HepG2 (cell line): ENCODE measurements around the gene TM9SF2. TPM values are rescaled to one million over a fixed set of nuclear protein-coding genes. Genes with fewer than 3 reads are reported as not detected.

ENCODE experiments used
- BORCS8-MEF2B ChIP-seq: sonication (generic); formaldehyde crosslinking; IDR thresholded peaks from 2 replicates; pipeline ENCODE4 v1.8.0; 2022; ENCODE audit warnings: mild to moderate bottlenecking, missing genetic modification reagents
- E2F1 ChIP-seq: sonication (generic); formaldehyde crosslinking; IDR thresholded peaks from 2 replicates; pipeline ENCODE4 v1.5.0; 2020; ENCODE audit warnings: missing genetic modification reagents
- FOXO4 ChIP-seq: sonication (generic); formaldehyde crosslinking; conservative IDR thresholded peaks from 2 replicates; pipeline ENCODE4 v1.8.1; 2023; ENCODE audit warnings: missing genetic modification reagents
- ISX ChIP-seq: sonication (generic); formaldehyde crosslinking; conservative IDR thresholded peaks from 2 replicates; pipeline ENCODE4 v1.5.0; 2020; ENCODE audit warnings: missing genetic modification reagents
- MAZ ChIP-seq, 2 experiments: sonication (generic) in 1 of 2; formaldehyde crosslinking in 1 of 2; IDR thresholded peaks; 2 replicates each; pipeline versions ENCODE4 v1.5.0 to v1.6.1; 2012 to 2020; ENCODE audit warnings: low read depth in 2 of 2, mild to moderate bottlenecking in 2 of 2, borderline replicate concordance in 1 of 2, improper control_type of control experiment in 1 of 2, low read length in 1 of 2, missing genetic modification reagents in 1 of 2, moderate library complexity in 1 of 2
- NCOA5 ChIP-seq: sonication (generic); formaldehyde crosslinking; IDR thresholded peaks from 2 replicates; pipeline ENCODE4 v1.4.0; 2020; ENCODE audit warnings: missing genetic modification reagents
- RNF219 ChIP-seq: sonication (generic); formaldehyde crosslinking; IDR thresholded peaks from 2 replicates; pipeline ENCODE4 v1.5.0; 2020; ENCODE audit warnings: mild to moderate bottlenecking, missing genetic modification reagents
- SNAPC5 ChIP-seq: sonication (generic); formaldehyde crosslinking; IDR thresholded peaks from 2 replicates; pipeline ENCODE4 v1.8.1; 2023; ENCODE audit warnings: mild to moderate bottlenecking, missing genetic modification reagents, borderline replicate concordance
- UBTF ChIP-seq: sonication (generic); formaldehyde crosslinking; IDR thresholded peaks from 2 replicates; pipeline ENCODE4 v1.4.0; 2020; ENCODE audit warnings: mild to moderate bottlenecking, missing genetic modification reagents
- YEATS2 ChIP-seq: sonication (generic); formaldehyde crosslinking; IDR thresholded peaks from 2 replicates; pipeline ENCODE4 v1.4.0; 2020; ENCODE audit warnings: missing genetic modification reagents, borderline replicate concordance
- ZNF281 ChIP-seq: sonication (generic); formaldehyde crosslinking; IDR thresholded peaks from 2 replicates; pipeline ENCODE4 v1.4.0; 2020; ENCODE audit warnings: missing genetic modification reagents, borderline replicate concordance
- ZNF501 ChIP-seq: sonication (generic); formaldehyde crosslinking; IDR thresholded peaks from 2 replicates; pipeline ENCODE4 v1.5.1; 2020; ENCODE audit warnings: mild to moderate bottlenecking, moderate library complexity, missing genetic modification reagents
- ZNF552 ChIP-seq: sonication (generic); formaldehyde crosslinking; IDR thresholded peaks from 2 replicates; pipeline ENCODE4 v1.9.0; 2022; ENCODE audit warnings: missing genetic modification reagents, mild to moderate bottlenecking, borderline replicate concordance
- ZNF660 ChIP-seq: sonication (generic); formaldehyde crosslinking; IDR thresholded peaks from 2 replicates; pipeline ENCODE4 v1.5.1; 2020; ENCODE audit warnings: mild to moderate bottlenecking, low read depth, missing genetic modification reagents, borderline replicate concordance
- ZNF740 ChIP-seq: sonication (generic); formaldehyde crosslinking; IDR thresholded peaks from 2 replicates; pipeline ENCODE4 v1.4.0; 2020; ENCODE audit warnings: missing genetic modification reagents
- ZNF878 ChIP-seq: sonication (generic); formaldehyde crosslinking; IDR thresholded peaks from 2 replicates; pipeline ENCODE4 v1.8.1; 2023; ENCODE audit warnings: mild to moderate bottlenecking, missing genetic modification reagents, moderate library complexity
- polyA plus RNA-seq, 8 experiments: library from polyadenylated mRNA; depleted of rRNA in 3 of 8; stranded (reverse) in 7 of 8; unstranded in 1 of 8; fragments of >200 nt; fragmentation: Illumina TruSeq in 4 of 8; extraction: Trizol in 4 of 8; gene quantifications; 2 replicates each; pipeline versions ENCODE4 v1.2.1 to v1.2.3, GENCODE V29; 2011 to 2016; ENCODE audit warnings: low read depth in 4 of 8, missing spikeins in 1 of 8, mixed read lengths in 1 of 8; ENCODE audit not compliant: insufficient read depth in 1 of 8
- total RNA-seq, 5 experiments: library from RNA; depleted of rRNA; stranded (reverse); fragments of >200 nt; fragmentation: Illumina TruSeq; extraction: Trizol; gene quantifications; 2 replicates each; pipeline ENCODE4 v1.2.3, GENCODE V29; 2016; ENCODE audit warnings: low read depth in 1 of 5

Gene TM9SF2
- total and polyA plus RNA-seq, 2 of the 13 experiments (the other 11 are each of a cell fraction or from before 2014, with no cell fraction given) = 94.1 to 123 TPM

GRCh38 chr13:99501184-99501847 lies at the start of gene TM9SF2 (continued):
- TF ChIP-seq MAZ (IDR thresholded peaks at IDR 0.05; ENCODE audit: borderline replicate concordance, low read depth, low read length) = peak; percentile 80; the same call in 1 of the 2 replicates
- TF ChIP-seq MAZ (CRISPR knock-in tag; IDR thresholded peaks at IDR 0.05; ENCODE audit: low read depth) = peak; percentile 80
- TF ChIP-seq NCOA5 (CRISPR knock-in tag) = no peak
- no peak for TF ChIP-seq ZNF660 (CRISPR knock-in tag)
- TF ChIP-seq E2F1 = no peak
- peak; percentile 28; the same call in 1 of the 2 replicates for TF ChIP-seq ZNF501 (CRISPR knock-in tag)
- no peak for TF ChIP-seq BORCS8-MEF2B (CRISPR knock-in tag)
- TF ChIP-seq ZNF552 (CRISPR knock-in tag) = no peak
- TF ChIP-seq YEATS2 (CRISPR knock-in tag) = peak; percentile 82; the same call in 1 of the 2 replicates
- TF ChIP-seq ZNF878 (CRISPR knock-in tag) = peak; percentile 18; the same call in 1 of the 2 replicates
- no peak for TF ChIP-seq ZNF740 (CRISPR knock-in tag)
- TF ChIP-seq RNF219 (CRISPR knock-in tag) = 0 out of 2 replicates have a peak, but pooled peaks have one; percentile 27
- no peak for TF ChIP-seq ZNF281 (CRISPR knock-in tag)
- peak; percentile 38; the same call in 1 of the 2 replicates for TF ChIP-seq UBTF (CRISPR knock-in tag)
- no peak for TF ChIP-seq ISX
- no peak for TF ChIP-seq SNAPC5
- no peak for TF ChIP-seq FOXO4 (CRISPR knock-in tag)
